GM23248 (cell line): ENCODE measurements around the gene EFL1. TPM values are rescaled to one million over a fixed set of nuclear protein-coding genes. Genes with fewer than 3 reads are reported as not detected.
"Not testable (repeated sequence)": the region's sequence is repeated elsewhere in the genome, so short reads cannot be mapped to it uniquely, and the experiment has no call there.

ENCODE experiments used
- DNase-seq: peaks from one replicate; pipeline ENCODE4 v3.0.0-alpha.2; 2015
- H2AFZ ChIP-seq: fragments of 200-600 bp; sonication (generic); 2 replicates; pipeline ENCODE4 v1.6.1; 2016; ENCODE audit warnings: antibody characterized with exemption
- H3F3A ChIP-seq: fragments of 200-600 bp; sonication (generic); 2 replicates; pipeline ENCODE4 v1.6.1; 2016; ENCODE audit warnings: mild to moderate bottlenecking, antibody characterized with exemption, mixed run types; ENCODE audit not compliant: insufficient read depth
- H3K27ac ChIP-seq: fragments of 200-600 bp; sonication (generic); 2 replicates; pipeline ENCODE4 v1.5.1; 2016; ENCODE audit warnings: mild to moderate bottlenecking
- H3K27me3 ChIP-seq: fragments of 200-600 bp; sonication (generic); replicated peaks from 2 replicates; pipeline ENCODE4 v1.6.1; 2016; ENCODE audit warnings: mild to moderate bottlenecking; ENCODE audit not compliant: insufficient read depth
- H3K36me3 ChIP-seq: fragments of 200-600 bp; sonication (generic); 2 replicates; pipeline ENCODE4 v1.6.1; 2016; ENCODE audit warnings: low read depth, mild to moderate bottlenecking
- H3K4me1 ChIP-seq: fragments of 200-600 bp; sonication (generic); 2 replicates; pipeline ENCODE4 v1.6.1; 2016; ENCODE audit warnings: mild to moderate bottlenecking; ENCODE audit not compliant: insufficient read depth
- H3K4me2 ChIP-seq: fragments of 200-600 bp; sonication (generic); one replicate; pipeline ENCODE4 v1.6.1; 2016; ENCODE audit warnings: mild to moderate bottlenecking; ENCODE audit not compliant: unreplicated experiment
- H3K4me3 ChIP-seq: fragments of 200-600 bp; sonication (generic); 2 replicates; pipeline ENCODE4 v1.5.1; 2016; ENCODE audit warnings: mild to moderate bottlenecking
- H3K79me2 ChIP-seq: fragments of 200-600 bp; sonication (generic); 2 replicates; pipeline ENCODE4 v1.6.1; 2016; ENCODE audit warnings: mild to moderate bottlenecking; ENCODE audit not compliant: insufficient read depth
- H3K9ac ChIP-seq: fragments of 200-600 bp; sonication (generic); 2 replicates; pipeline ENCODE4 v1.6.1; 2016; ENCODE audit warnings: mild to moderate bottlenecking
- H3K9me2 ChIP-seq: fragments of 200-600 bp; sonication (generic); 2 replicates; pipeline ENCODE4 v1.6.1; 2016; ENCODE audit warnings: mixed run types, mild to moderate bottlenecking, moderate library complexity; ENCODE audit not compliant: insufficient read depth
- H3K9me3 ChIP-seq: fragments of 200-600 bp; sonication (generic); one replicate; pipeline ENCODE4 v1.6.1; 2017; ENCODE audit warnings: low read depth
- H4K20me1 ChIP-seq: fragments of 200-600 bp; sonication (generic); 2 replicates; pipeline ENCODE4 v1.6.0; 2016; ENCODE audit not compliant: insufficient read depth
- EZH2 ChIP-seq: fragments of 200-600 bp; sonication (generic); IDR thresholded peaks from 2 replicates; pipeline ENCODE4 v1.6.1; 2018; ENCODE audit warnings: antibody characterized with exemption, mild to moderate bottlenecking; ENCODE audit not compliant: insufficient read depth, poor library complexity, severe bottlenecking
- EZH2phosphoT487 ChIP-seq: fragments of 200-600 bp; sonication (generic); IDR thresholded peaks from 2 replicates; pipeline ENCODE4 v1.6.1; 2018; ENCODE audit warnings: antibody characterized with exemption, moderate library complexity, mild to moderate bottlenecking, low read depth; ENCODE audit not compliant: insufficient read depth
- WGBS, 2 experiments: methylation state at CpG; one replicate each; pipeline ENCODE4 v1.1.6; 2015 to 2017; ENCODE audit warnings: low lambda C conversion rate in 2 of 2, low coverage in 1 of 2; ENCODE audit errors: missing lambda C conversion rate in 2 of 2; 5-methylcytosine and 5-hydroxymethylcytosine counted together
- in situ Hi-C: fragments of 300-500 bp; cut with MboI; formaldehyde crosslinking; loops from 2 replicates; pipeline ENCODE4 v1.15.0; 2020
- polyA plus RNA-seq: library from polyadenylated mRNA; unstranded; fragments of >200 nt; fragmentation: Nextera tagmentation; extraction: Ambion mirVana; gene quantifications from 2 replicates; pipeline ENCODE4 v1.2.1, GENCODE V29; 2016
- total RNA-seq: library from RNA; depleted of rRNA; stranded (reverse); fragments of >200 nt; shearing (Covaris generic); gene quantifications from 2 replicates; pipeline ENCODE4 v1.2.3, GENCODE V29; 2014

Gene EFL1
- total and polyA plus RNA-seq, 2 experiments from 2014 or later: 21.8 to 28.4 TPM

DNA sequence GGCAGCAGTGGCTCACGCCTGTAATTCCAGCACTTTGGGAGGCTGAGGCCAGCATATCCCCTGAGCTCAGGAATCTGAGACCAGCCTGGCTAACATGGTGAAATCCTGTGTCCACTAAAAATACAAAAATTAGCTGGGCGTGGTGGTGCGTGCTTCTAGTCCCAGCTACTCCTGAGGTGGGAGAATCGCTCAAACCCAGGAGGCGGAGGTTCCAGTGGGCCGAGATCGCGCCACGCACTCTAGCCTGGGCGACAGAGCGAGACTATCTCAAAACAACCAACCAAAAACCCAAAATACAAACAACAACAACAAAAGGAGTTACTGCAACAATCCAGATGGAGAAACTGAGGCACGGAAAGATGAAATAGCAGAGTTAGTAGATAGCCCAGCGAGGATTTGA lies 35.5 kb upstream of the EFL1 start:
- Histone ChIP-seq H3K36me3 (no peaks in the 10 kb centered on the region), H3K27me3 (peaks cover 7% of the 10 kb centered on the region; the same call in 1 of the 2 replicates), H3K4me2 (no peak overlapping the region), H2AFZ (no peak overlapping the region), H3K4me1 (no peaks in the 10 kb centered on the region), H3K4me3 (no peak overlapping the region), H3K9me3 (no peaks in the 10 kb centered on the region), H3K9ac (no peak overlapping the region), H4K20me1 (no peaks in the 10 kb centered on the region), H3K9me2 (no peaks in the 10 kb centered on the region), H3K79me2 (no peaks in the 10 kb centered on the region), H3F3A (no peaks in the 10 kb centered on the region), H3K27ac (no peak overlapping the region)
- no peak for DNase-seq
- TF ChIP-seq EZH2phosphoT487 (no peak), EZH2 (no peak)
- 82 to 84% methylated on average over 13 of the region's 13 CpGs for WGBS, 2 experiments
- in situ Hi-C loops: loop anchor here (25.0 kb wide), 1 partner anchor 114 kb away; no protein-coding TSS in a partner anchor

DNA sequence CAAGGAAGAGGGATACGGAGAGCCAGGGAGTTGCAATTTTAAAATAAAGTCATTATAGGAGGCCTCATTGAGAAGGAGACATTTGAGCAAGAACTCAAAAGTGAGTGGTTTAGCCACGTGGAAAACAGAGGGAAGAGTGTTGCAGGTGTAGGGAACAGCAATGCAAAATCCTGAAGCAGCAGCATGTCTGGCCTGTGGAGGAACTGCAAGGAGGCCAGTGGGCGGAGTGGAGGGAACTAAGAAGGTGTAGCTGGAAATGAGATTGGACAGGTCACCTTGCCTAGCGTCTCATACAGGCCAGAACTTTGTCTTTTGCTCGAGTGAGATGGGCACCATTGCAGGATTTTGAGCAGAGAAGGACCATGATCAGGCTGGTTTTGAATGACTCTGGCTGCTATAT lies 35.0 kb upstream of the EFL1 start:
- Histone ChIP-seq H3K79me2 (no peaks in the 10 kb centered on the region), H3K4me2 (no peak overlapping the region), H3K27me3 (peaks cover 7% of the 10 kb centered on the region; the same call in 1 of the 2 replicates), H3K4me3 (no peak overlapping the region), H3F3A (no peaks in the 10 kb centered on the region), H3K9ac (no peak overlapping the region), H3K27ac (no peak overlapping the region), H3K9me2 (no peaks in the 10 kb centered on the region), H3K9me3 (no peaks in the 10 kb centered on the region), H2AFZ (no peak overlapping the region), H3K36me3 (no peaks in the 10 kb centered on the region), H4K20me1 (no peaks in the 10 kb centered on the region), H3K4me1 (no peaks in the 10 kb centered on the region)
- no peak for DNase-seq
- no peak for TF ChIP-seq EZH2phosphoT487
- TF ChIP-seq EZH2: no peak
- WGBS, 2 experiments: 73 to 75% methylated on average over 5 of the region's 5 CpGs
- in situ Hi-C loops: loop anchor here (25.0 kb wide), 1 partner anchor 115 kb away; no protein-coding TSS in a partner anchor

GRCh38 chr15:82294061-82294690 lies 31.6 kb upstream of the EFL1 start:
- 38 to 46% methylated on average over 11 of the region's 11 CpGs for WGBS, 2 experiments
- no peak overlapping the region for H3K4me2 ChIP-seq
- no peaks in the 10 kb centered on the region for H3K36me3 ChIP-seq
- H3K4me3 ChIP-seq: no peak overlapping the region
- H4K20me1 ChIP-seq: no peaks in the 10 kb centered on the region
- no peak overlapping the region for H3K27ac ChIP-seq
- H3F3A ChIP-seq: no peaks in the 10 kb centered on the region
- no peaks in the 10 kb centered on the region for H3K9me2 ChIP-seq
- in situ Hi-C loops: loop anchor here (25.0 kb wide), 1 partner anchor 118 kb away; no protein-coding TSS in a partner anchor
- no peaks in the 10 kb centered on the region for H3K9me3 ChIP-seq
- no peak for DNase-seq
- no peak overlapping the region for H2AFZ ChIP-seq
- TF ChIP-seq EZH2phosphoT487 (no peak), EZH2 (no peak)
- no peak overlapping the region for H3K9ac ChIP-seq
- no peaks in the 10 kb centered on the region for H3K4me1 ChIP-seq
- H3K27me3 ChIP-seq: peaks cover 11% of the 10 kb centered on the region; the same call in 1 of the 2 replicates
- no peaks in the 10 kb centered on the region for H3K79me2 ChIP-seq

DNA sequence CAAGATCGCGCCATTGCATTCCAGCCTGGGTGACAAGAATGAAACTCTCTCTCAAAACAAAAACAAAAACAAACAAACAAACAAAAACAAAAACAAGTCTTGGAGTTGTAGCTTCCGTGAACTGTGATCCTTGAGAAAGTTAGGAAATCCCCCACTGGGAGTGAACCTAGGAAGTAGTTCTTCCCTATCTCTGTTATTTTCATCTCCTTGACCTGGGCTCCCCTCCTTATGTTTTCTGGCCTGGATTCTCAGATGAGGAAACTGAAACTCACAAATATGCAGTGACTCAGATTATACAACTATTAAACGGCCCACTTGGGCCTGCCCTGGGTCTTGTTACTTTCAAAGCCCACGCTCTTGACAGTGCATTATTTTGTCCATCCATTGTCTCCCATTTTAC lies 29.7 kb upstream of the EFL1 start:
- in situ Hi-C loops: loop anchor here (25.0 kb wide), 1 partner anchor 120 kb away; no protein-coding TSS in a partner anchor
- TF ChIP-seq EZH2 (no peak), EZH2phosphoT487 (no peak)

DNA sequence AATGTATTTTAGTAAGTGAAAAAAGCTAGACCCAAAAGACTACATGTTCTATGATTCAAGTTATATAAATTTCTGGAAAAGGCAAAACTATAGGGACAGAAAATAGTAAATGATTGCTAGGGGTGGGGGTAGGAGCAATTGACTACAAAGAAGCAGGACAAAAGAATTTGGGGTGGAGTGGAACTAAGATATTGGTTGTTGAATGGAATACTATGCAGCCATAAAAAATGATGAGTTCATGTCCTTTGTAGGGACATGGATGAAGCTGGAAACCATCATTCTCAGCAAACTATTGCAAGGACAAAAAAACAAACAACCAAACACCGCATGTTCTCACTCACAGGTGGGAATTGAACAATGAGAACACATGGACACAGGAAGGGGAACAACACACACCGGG lies 25.7 kb upstream of the EFL1 start:
- not testable (repeated sequence) for H3K9me3 ChIP-seq, H3F3A ChIP-seq, H2AFZ ChIP-seq, H3K27ac ChIP-seq, H3K9ac ChIP-seq, H3K36me3 ChIP-seq, H4K20me1 ChIP-seq, H3K4me1 ChIP-seq, H3K79me2 ChIP-seq, DNase-seq, H3K27me3 ChIP-seq, H3K4me2 ChIP-seq, H3K9me2 ChIP-seq, H3K4me3 ChIP-seq
- in situ Hi-C loops: loop anchor here (25.0 kb wide), 1 partner anchor 124 kb away; no protein-coding TSS in a partner anchor
- WGBS, 2 experiments: 49 to 59% methylated on average over 2 of the region's 2 CpGs

More for the DNA sequence above, 29.7 kb upstream of the EFL1 start:
- Histone ChIP-seq H3K79me2 (no peaks in the 10 kb centered on the region), H3K36me3 (no peaks in the 10 kb centered on the region), H3K4me1 (no peaks in the 10 kb centered on the region), H3K9me2 (no peaks in the 10 kb centered on the region), H3K27ac (no peak overlapping the region), H4K20me1 (no peaks in the 10 kb centered on the region), H3K4me3 (no peak overlapping the region), H3K4me2 (no peak overlapping the region), H3K27me3 (0 out of 2 replicates have a peak, but pooled peaks cover 4% of the 10 kb centered on the region), H3K9me3 (no peaks in the 10 kb centered on the region), H3K9ac (no peak overlapping the region), H3F3A (no peaks in the 10 kb centered on the region), H2AFZ (no peak overlapping the region)
- DNase-seq: no peak
- 78 to 80% methylated on average over 5 of the region's 5 CpGs for WGBS, 2 experiments

- not testable (repeated sequence) for H3K4me2 ChIP-seq, H3K36me3 ChIP-seq, H4K20me1 ChIP-seq, DNase-seq, H2AFZ ChIP-seq, H3K79me2 ChIP-seq, H3K4me3 ChIP-seq, H3K9me2 ChIP-seq, H3F3A ChIP-seq, H3K4me1 ChIP-seq, H3K27ac ChIP-seq, H3K9me3 ChIP-seq, H3K27me3 ChIP-seq, H3K9ac ChIP-seq
- in situ Hi-C loops: loop anchor here (25.0 kb wide), 1 partner anchor 126 kb away; no protein-coding TSS in a partner anchor
- WGBS, 2 experiments: 73 to 79% methylated on average over 4 of the region's 4 CpGs
Measured at GRCh38 chr15:82286475-82286874, 23.9 kb upstream of the EFL1 start.

GRCh38 chr15:82284381-82284780 lies 21.8 kb upstream of the EFL1 start:
- DNase-seq, H3K79me2 ChIP-seq, H3K4me1 ChIP-seq, H4K20me1 ChIP-seq, H3K36me3 ChIP-seq, H3K4me3 ChIP-seq, H2AFZ ChIP-seq, H3K9me2 ChIP-seq, H3K9me3 ChIP-seq, H3K9ac ChIP-seq, H3K27me3 ChIP-seq, H3F3A ChIP-seq, H3K4me2 ChIP-seq, H3K27ac ChIP-seq: not testable (repeated sequence)
- 50 to 56% methylated on average over 2 of the region's 2 CpGs for WGBS, 2 experiments
- in situ Hi-C loops: loop anchor here (25.0 kb wide), 1 partner anchor 128 kb away; no protein-coding TSS in a partner anchor
